HepG2 (cell line): Measurements from ENCODE around the gene C1QTNF3. TPM values are rescaled to one million over a fixed set of nuclear protein-coding genes. Genes with fewer than 3 reads are reported as not detected.

Experiments used
- AHDC1 ChIP-seq: sonication (generic); formaldehyde crosslinking; IDR thresholded peaks from 2 replicates; pipeline ENCODE4 v1.5.1; 2020; ENCODE audit warnings: mild to moderate bottlenecking, missing genetic modification reagents, borderline replicate concordance
- DNMT3B ChIP-seq: conservative IDR thresholded peaks from 2 replicates; pipeline ENCODE4 v1.6.1; 2016; ENCODE audit warnings: missing biosample characterization, control low read depth
- EED ChIP-seq: sonication (generic); formaldehyde crosslinking; IDR thresholded peaks from 2 replicates; pipeline ENCODE4 v1.5.0; 2020; ENCODE audit warnings: mild to moderate bottlenecking, missing genetic modification reagents
- ELF1 ChIP-seq: sonication (generic); formaldehyde crosslinking; IDR thresholded peaks from 2 replicates; pipeline ENCODE4 v1.4.0; 2020; ENCODE audit warnings: missing genetic modification reagents
- KDM4B ChIP-seq: sonication (generic); formaldehyde crosslinking; IDR thresholded peaks from 2 replicates; pipeline ENCODE4 v1.4.0; 2020; ENCODE audit warnings: missing genetic modification reagents
- MAZ ChIP-seq, 2 experiments: sonication (generic) in 1 of 2; formaldehyde crosslinking in 1 of 2; IDR thresholded peaks; 2 replicates each; pipeline versions ENCODE4 v1.5.0 to v1.6.1; 2012 to 2020; ENCODE audit warnings: low read depth in 2 of 2, mild to moderate bottlenecking in 2 of 2, borderline replicate concordance in 1 of 2, improper control_type of control experiment in 1 of 2, low read length in 1 of 2, missing genetic modification reagents in 1 of 2, moderate library complexity in 1 of 2
- NAIF1 ChIP-seq: sonication (generic); formaldehyde crosslinking; IDR thresholded peaks from 2 replicates; pipeline ENCODE4 v1.5.0; 2020; ENCODE audit warnings: mild to moderate bottlenecking, missing genetic modification reagents, borderline replicate concordance
- ZFP37 ChIP-seq: sonication (generic); formaldehyde crosslinking; IDR thresholded peaks from 2 replicates; pipeline ENCODE4 v1.4.0; 2020; ENCODE audit warnings: missing genetic modification reagents, borderline replicate concordance
- ZNF335 ChIP-seq: sonication (generic); formaldehyde crosslinking; IDR thresholded peaks from 2 replicates; pipeline ENCODE4 v1.4.0; 2020; ENCODE audit warnings: missing genetic modification reagents
- ZNF678 ChIP-seq: sonication (generic); formaldehyde crosslinking; IDR thresholded peaks from 2 replicates; pipeline ENCODE4 v1.4.0; 2020; ENCODE audit warnings: mild to moderate bottlenecking, missing genetic modification reagents
- ZNF792 ChIP-seq: IDR thresholded peaks from 2 replicates; pipeline ENCODE4 v1.6.1; 2016
- polyA plus RNA-seq, 8 experiments: library from polyadenylated mRNA; depleted of rRNA in 3 of 8; stranded (reverse) in 7 of 8; unstranded in 1 of 8; fragments of >200 nt; fragmentation: Illumina TruSeq in 4 of 8; extraction: Trizol in 4 of 8; gene quantifications; 2 replicates each; pipeline versions ENCODE4 v1.2.1 to v1.2.3, GENCODE V29; 2011 to 2016; ENCODE audit warnings: low read depth in 4 of 8, missing spikeins in 1 of 8, mixed read lengths in 1 of 8; ENCODE audit not compliant: insufficient read depth in 1 of 8
- total RNA-seq, 5 experiments: library from RNA; depleted of rRNA; stranded (reverse); fragments of >200 nt; fragmentation: Illumina TruSeq; extraction: Trizol; gene quantifications; 2 replicates each; pipeline ENCODE4 v1.2.3, GENCODE V29; 2016; ENCODE audit warnings: low read depth in 1 of 5
- TF ChIP-seq, protein P1 (sequence below), 2 experiments: fragments of 450-650 bp in 1 of 2; sonication (generic) in 1 of 2; formaldehyde crosslinking; IDR thresholded peaks; 2 replicates each; pipeline versions ENCODE4 v1.5.0 to v1.8.0; 2020 to 2022; ENCODE audit warnings: mild to moderate bottlenecking in 1 of 2, missing genetic modification reagents in 1 of 2
- TF ChIP-seq, protein P2 (sequence below): sonication (generic); formaldehyde crosslinking; IDR thresholded peaks from 2 replicates; pipeline ENCODE4 v1.5.0; 2020; ENCODE audit warnings: mild to moderate bottlenecking, missing genetic modification reagents, moderate library complexity
- TF ChIP-seq, protein P3 (sequence below): sonication (generic); formaldehyde crosslinking; conservative IDR thresholded peaks from 2 replicates; pipeline ENCODE4 v1.8.0; 2022; ENCODE audit warnings: low read depth, missing genetic modification reagents
- TF ChIP-seq, protein P4 (sequence below): sonication (generic); formaldehyde crosslinking; IDR thresholded peaks from 2 replicates; pipeline ENCODE4 v1.8.1; 2022; ENCODE audit warnings: mild to moderate bottlenecking, missing genetic modification reagents

The C1QTNF3 gene
- total and polyA plus RNA-seq, 2 of the 13 experiments (the other 11 are each of a cell fraction or from before 2014, with no cell fraction given) = 3.3 to 10.8 TPM

DNA sequence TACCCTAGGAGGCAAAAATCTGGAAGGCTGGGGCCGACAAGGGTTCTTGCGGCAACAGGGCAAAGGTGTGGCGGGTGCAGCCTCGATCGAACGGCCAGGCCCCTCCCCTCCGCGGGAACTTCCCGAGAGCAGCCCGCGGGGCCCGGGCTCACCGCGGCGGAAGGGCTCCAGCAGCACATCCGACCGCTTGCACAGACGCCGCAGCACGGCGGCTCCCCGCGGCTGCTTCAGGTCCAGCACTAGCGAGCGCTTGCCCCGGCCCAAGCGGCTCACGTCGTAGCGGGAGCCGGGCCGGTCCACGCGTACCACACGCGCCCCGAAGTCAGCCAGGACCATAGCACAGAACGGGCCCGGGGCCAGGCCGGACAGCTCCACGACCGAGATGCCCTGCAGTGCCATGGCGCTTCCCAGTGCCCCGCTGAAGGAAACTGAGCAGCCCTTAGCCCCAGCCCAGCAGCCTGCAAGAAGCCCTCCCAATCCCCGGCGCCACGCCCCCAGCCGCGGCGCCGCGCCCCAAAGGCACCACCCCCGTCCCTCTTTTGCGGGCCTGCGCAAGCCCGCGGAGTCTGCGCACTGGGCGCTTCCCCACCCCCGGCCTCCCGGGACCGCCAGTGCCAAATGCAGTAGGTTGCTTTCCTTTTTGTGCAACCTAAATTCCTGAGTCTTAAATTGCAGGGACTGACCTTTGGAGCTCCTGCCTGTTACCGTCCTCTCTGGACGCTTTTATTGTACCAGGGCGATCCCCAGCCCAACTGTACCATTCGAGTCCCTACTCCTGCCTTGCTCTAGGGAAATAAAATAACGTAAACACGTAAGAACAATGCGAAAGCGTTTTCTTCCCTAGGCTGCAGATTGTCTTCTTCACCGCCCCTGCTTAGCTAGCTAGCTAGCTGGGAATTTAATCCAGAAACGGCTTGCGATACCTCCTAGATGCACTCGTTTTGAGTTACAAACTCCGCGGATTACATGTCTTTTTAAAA, 35.1 kb downstream of the C1QTNF3 start, which contains the start of gene AMACR (continued):
- TF ChIP-seq, protein P1, sequence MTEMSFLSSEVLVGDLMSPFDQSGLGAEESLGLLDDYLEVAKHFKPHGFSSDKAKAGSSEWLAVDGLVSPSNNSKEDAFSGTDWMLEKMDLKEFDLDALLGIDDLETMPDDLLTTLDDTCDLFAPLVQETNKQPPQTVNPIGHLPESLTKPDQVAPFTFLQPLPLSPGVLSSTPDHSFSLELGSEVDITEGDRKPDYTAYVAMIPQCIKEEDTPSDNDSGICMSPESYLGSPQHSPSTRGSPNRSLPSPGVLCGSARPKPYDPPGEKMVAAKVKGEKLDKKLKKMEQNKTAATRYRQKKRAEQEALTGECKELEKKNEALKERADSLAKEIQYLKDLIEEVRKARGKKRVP (CRISPR knock-in tag; IDR thresholded peaks at IDR 0.05) = 0 out of 4 replicates have a peak, but pooled peaks of 1 of the 2 experiments have one; percentile 32
- 0 out of 2 replicates have a peak, but pooled peaks have one; percentile 58 for TF ChIP-seq ZNF678 (CRISPR knock-in tag)
- peak; percentile 89 for TF ChIP-seq NAIF1 (CRISPR knock-in tag)
- TF ChIP-seq AHDC1 (CRISPR knock-in tag) = peak; percentile 69; the same call in 1 of the 2 replicates
- 0 out of 2 replicates have a peak, but pooled peaks have one; percentile 29 for TF ChIP-seq DNMT3B (CRISPR knock-in tag)
- TF ChIP-seq EED = 0 out of 2 replicates have a peak, but pooled peaks have one; percentile 52
- no peak; the same call in 1 of the 2 replicates for TF ChIP-seq ZNF335 (CRISPR knock-in tag)
- TF ChIP-seq, protein P2, sequence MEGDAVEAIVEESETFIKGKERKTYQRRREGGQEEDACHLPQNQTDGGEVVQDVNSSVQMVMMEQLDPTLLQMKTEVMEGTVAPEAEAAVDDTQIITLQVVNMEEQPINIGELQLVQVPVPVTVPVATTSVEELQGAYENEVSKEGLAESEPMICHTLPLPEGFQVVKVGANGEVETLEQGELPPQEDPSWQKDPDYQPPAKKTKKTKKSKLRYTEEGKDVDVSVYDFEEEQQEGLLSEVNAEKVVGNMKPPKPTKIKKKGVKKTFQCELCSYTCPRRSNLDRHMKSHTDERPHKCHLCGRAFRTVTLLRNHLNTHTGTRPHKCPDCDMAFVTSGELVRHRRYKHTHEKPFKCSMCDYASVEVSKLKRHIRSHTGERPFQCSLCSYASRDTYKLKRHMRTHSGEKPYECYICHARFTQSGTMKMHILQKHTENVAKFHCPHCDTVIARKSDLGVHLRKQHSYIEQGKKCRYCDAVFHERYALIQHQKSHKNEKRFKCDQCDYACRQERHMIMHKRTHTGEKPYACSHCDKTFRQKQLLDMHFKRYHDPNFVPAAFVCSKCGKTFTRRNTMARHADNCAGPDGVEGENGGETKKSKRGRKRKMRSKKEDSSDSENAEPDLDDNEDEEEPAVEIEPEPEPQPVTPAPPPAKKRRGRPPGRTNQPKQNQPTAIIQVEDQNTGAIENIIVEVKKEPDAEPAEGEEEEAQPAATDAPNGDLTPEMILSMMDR (CRISPR knock-in tag) = peak; percentile 39
- 0 out of 2 replicates have a peak, but pooled peaks have one; percentile 35 for TF ChIP-seq ELF1 (CRISPR knock-in tag)
- TF ChIP-seq, protein P3, sequence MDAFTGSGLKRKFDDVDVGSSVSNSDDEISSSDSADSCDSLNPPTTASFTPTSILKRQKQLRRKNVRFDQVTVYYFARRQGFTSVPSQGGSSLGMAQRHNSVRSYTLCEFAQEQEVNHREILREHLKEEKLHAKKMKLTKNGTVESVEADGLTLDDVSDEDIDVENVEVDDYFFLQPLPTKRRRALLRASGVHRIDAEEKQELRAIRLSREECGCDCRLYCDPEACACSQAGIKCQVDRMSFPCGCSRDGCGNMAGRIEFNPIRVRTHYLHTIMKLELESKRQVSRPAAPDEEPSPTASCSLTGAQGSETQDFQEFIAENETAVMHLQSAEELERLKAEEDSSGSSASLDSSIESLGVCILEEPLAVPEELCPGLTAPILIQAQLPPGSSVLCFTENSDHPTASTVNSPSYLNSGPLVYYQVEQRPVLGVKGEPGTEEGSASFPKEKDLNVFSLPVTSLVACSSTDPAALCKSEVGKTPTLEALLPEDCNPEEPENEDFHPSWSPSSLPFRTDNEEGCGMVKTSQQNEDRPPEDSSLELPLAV = no peak
- TF ChIP-seq KDM4B (CRISPR knock-in tag) = peak; percentile 65; the same call in 1 of the 2 replicates
- TF ChIP-seq MAZ (IDR thresholded peaks at IDR 0.05; ENCODE audit: borderline replicate concordance, low read depth, low read length) = no peak
- TF ChIP-seq MAZ (CRISPR knock-in tag; IDR thresholded peaks at IDR 0.05; ENCODE audit: low read depth) = peak; percentile 86; the same call in 1 of the 2 replicates
- TF ChIP-seq ZNF792 (CRISPR knock-in tag) = no peak
- TF ChIP-seq, protein P4, sequence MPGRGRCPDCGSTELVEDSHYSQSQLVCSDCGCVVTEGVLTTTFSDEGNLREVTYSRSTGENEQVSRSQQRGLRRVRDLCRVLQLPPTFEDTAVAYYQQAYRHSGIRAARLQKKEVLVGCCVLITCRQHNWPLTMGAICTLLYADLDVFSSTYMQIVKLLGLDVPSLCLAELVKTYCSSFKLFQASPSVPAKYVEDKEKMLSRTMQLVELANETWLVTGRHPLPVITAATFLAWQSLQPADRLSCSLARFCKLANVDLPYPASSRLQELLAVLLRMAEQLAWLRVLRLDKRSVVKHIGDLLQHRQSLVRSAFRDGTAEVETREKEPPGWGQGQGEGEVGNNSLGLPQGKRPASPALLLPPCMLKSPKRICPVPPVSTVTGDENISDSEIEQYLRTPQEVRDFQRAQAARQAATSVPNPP (CRISPR knock-in tag) = 0 out of 2 replicates have a peak, but pooled peaks have one; percentile 62
- peak; percentile 12; the same call in 1 of the 2 replicates for TF ChIP-seq ZFP37
